GM23338 (cell line): Measurements from ENCODE around the gene ITFG1. TPM values are rescaled to one million over a fixed set of nuclear protein-coding genes. Genes with fewer than 3 reads are reported as not detected.
A peak's percentile ranks its signal among the peaks of the same experiment; 100 is the strongest.

Source experiments
- ATAC-seq: fragments of 200-7000 bp; cut with Tn5 transposase; 3 replicates; pipeline ENCODE4 v1.9.1; 2020
- DNase-seq: peaks from one replicate; pipeline ENCODE4 v3.0.0-alpha.2; 2015; ENCODE audit warnings: low spot score
- H2AFZ ChIP-seq: fragments of 200-600 bp; sonication (generic); 2 replicates; pipeline ENCODE4 v1.8.0; 2016; ENCODE audit warnings: antibody characterized with exemption, mild to moderate bottlenecking, moderate library complexity
- H3F3A ChIP-seq: fragments of 200-600 bp; sonication (generic); replicated peaks from 2 replicates; pipeline ENCODE4 v1.8.0; 2017; ENCODE audit warnings: antibody characterized with exemption, mixed run types, low read depth
- H3K27ac ChIP-seq: fragments of 200-600 bp; sonication (generic); 2 replicates; pipeline ENCODE4 v1.6.1; 2016; ENCODE audit warnings: low read depth
- H3K27me3 ChIP-seq: fragments of 200-600 bp; sonication (generic); 2 replicates; pipeline ENCODE4 v1.8.0; 2016; ENCODE audit warnings: mild to moderate bottlenecking, mixed run types, moderate library complexity; ENCODE audit not compliant: insufficient read depth
- H3K36me3 ChIP-seq: fragments of 200-600 bp; sonication (generic); 2 replicates; pipeline ENCODE4 v1.8.0; 2016; ENCODE audit warnings: mild to moderate bottlenecking; ENCODE audit not compliant: insufficient read depth
- H3K4me1 ChIP-seq: fragments of 200-600 bp; sonication (generic); 2 replicates; pipeline ENCODE4 v1.8.0; 2016; ENCODE audit warnings: mild to moderate bottlenecking, moderate library complexity; ENCODE audit not compliant: insufficient read depth
- H3K4me2 ChIP-seq: fragments of 200-600 bp; sonication (generic); 2 replicates; pipeline ENCODE4 v1.7.1; 2017; ENCODE audit warnings: mixed run types
- H3K4me3 ChIP-seq: fragments of 200-600 bp; sonication (generic); 2 replicates; pipeline ENCODE4 v1.6.1; 2016; ENCODE audit warnings: mixed run types
- H3K79me2 ChIP-seq: fragments of 200-600 bp; sonication (generic); replicated peaks from 2 replicates; pipeline ENCODE4 v1.8.0; 2017; ENCODE audit warnings: mild to moderate bottlenecking; ENCODE audit not compliant: insufficient read depth
- H3K9me2 ChIP-seq: fragments of 200-600 bp; sonication (generic); 2 replicates; pipeline ENCODE4 v1.8.0; 2017; ENCODE audit not compliant: insufficient read depth
- H4K20me1 ChIP-seq: fragments of 200-600 bp; sonication (generic); replicated peaks from 2 replicates; pipeline ENCODE4 v1.8.0; 2017; ENCODE audit warnings: mild to moderate bottlenecking; ENCODE audit not compliant: insufficient read depth
- H3K27ac Mint-ChIP-seq: 2 replicates; pipeline ENCODE4 v1.8.0; 2020; ENCODE audit warnings: inconsistent platforms, mild to moderate bottlenecking, moderate library complexity, mixed read lengths
- H3K27me3 Mint-ChIP-seq: 3 replicates; pipeline ENCODE4 v1.8.0; 2022; ENCODE audit warnings: low read depth, mild to moderate bottlenecking, moderate library complexity, mixed read lengths, inconsistent platforms; ENCODE audit not compliant: insufficient read depth, poor library complexity
- H3K36me3 Mint-ChIP-seq: 3 replicates; pipeline ENCODE4 v1.8.0; 2021; ENCODE audit warnings: low read depth, mild to moderate bottlenecking, inconsistent platforms, moderate library complexity, mixed read lengths
- H3K4me1 Mint-ChIP-seq: 3 replicates; pipeline ENCODE4 v1.8.0; 2020; ENCODE audit warnings: mild to moderate bottlenecking, inconsistent platforms, mixed read lengths
- H3K4me3 Mint-ChIP-seq: 3 replicates; pipeline ENCODE4 v1.8.0; 2021; ENCODE audit warnings: moderate library complexity, mild to moderate bottlenecking, inconsistent platforms, mixed read lengths
- H3K9me3 Mint-ChIP-seq: 3 replicates; pipeline ENCODE4 v1.8.0; 2020; ENCODE audit warnings: moderate library complexity, mild to moderate bottlenecking, inconsistent platforms, mixed read lengths
- CTCF ChIP-seq, 2 experiments: fragments of 200-600 bp in 1 of 2; sonication (generic) in 1 of 2; conservative IDR thresholded peaks; 2 replicates each; pipeline versions ENCODE4 v1.5.1 to v1.6.1; 2016 to 2017; ENCODE audit warnings: antibody characterized with exemption in 2 of 2, low read depth in 2 of 2, mild to moderate bottlenecking in 2 of 2, moderate library complexity in 1 of 2
- ETS1 ChIP-seq: IDR thresholded peaks from 2 replicates; pipeline ENCODE4 v1.6.1; 2016; ENCODE audit warnings: antibody characterized with exemption
- EZH2phosphoT487 ChIP-seq: fragments of 200-600 bp; sonication (generic); IDR thresholded peaks from one replicate; pipeline ENCODE4 v1.8.1; 2018; ENCODE audit warnings: antibody characterized with exemption; ENCODE audit not compliant: unreplicated experiment
- NANOG ChIP-seq: IDR thresholded peaks from 2 replicates; pipeline ENCODE4 v1.6.1; 2016; ENCODE audit warnings: antibody characterized with exemption, borderline replicate concordance
- REST ChIP-seq: IDR thresholded peaks from one replicate; pipeline ENCODE4 v1.6.1; 2018; ENCODE audit warnings: antibody characterized with exemption; ENCODE audit not compliant: unreplicated experiment
- STAT1 ChIP-seq: IDR thresholded peaks from one replicate; pipeline ENCODE4 v1.6.1; 2016; ENCODE audit warnings: antibody characterized with exemption; ENCODE audit not compliant: unreplicated experiment
- ZNF114 ChIP-seq: fragments of 250-450 bp; sonication (Bioruptor Pico); IDR thresholded peaks from 2 replicates; pipeline ENCODE4 v1.5.0; 2020; ENCODE audit warnings: mild to moderate bottlenecking, moderate library complexity
- ZNF462 ChIP-seq: fragments of 250-450 bp; sonication (Bioruptor Pico); IDR thresholded peaks from 2 replicates; pipeline ENCODE4 v1.5.0; 2020; ENCODE audit warnings: mild to moderate bottlenecking, moderate library complexity
- polyA plus RNA-seq: library from polyadenylated mRNA; unstranded; fragments of >200 nt; fragmentation: Nextera tagmentation; extraction: Ambion mirVana; gene quantifications from 2 replicates; pipeline ENCODE4 v1.2.1, GENCODE V29; 2016
- total RNA-seq: library from RNA; depleted of rRNA; stranded (reverse); fragments of >200 nt; shearing (Covaris generic); gene quantifications from 2 replicates; pipeline ENCODE4 v1.2.3, GENCODE V29; 2014

Gene ITFG1
- total and polyA plus RNA-seq, 2 experiments from 2014 or later = 18.5 to 26.9 TPM

DNA sequence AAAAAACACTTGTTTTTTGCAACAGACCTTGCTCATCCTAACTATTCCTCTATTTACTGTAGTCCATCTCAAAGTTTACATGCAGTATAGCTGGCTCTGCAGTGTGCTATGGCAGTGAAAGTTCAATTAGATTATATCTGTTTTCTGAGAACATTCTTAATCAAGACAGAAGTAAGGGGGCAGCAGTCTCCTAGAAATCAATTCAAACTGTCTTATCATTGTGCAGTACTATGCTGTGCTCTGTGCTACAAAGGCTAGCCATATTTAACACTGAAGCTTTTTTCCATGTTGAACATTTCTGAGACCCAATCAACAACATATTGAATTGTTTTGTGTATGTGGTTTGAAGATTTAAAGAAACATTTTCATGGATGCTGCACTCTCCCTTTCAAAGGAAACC, 328.6 kb downstream of the ITFG1 start:
- H3K9me3 Mint-ChIP-seq = no peaks in the 10 kb centered on the region; the same call in 2 of the 3 replicates
- no peak overlapping the region for H3K27ac Mint-ChIP-seq
- Histone ChIP-seq H3K79me2 (peaks cover 34% of the 10 kb centered on the region), H3K4me3 (no peak overlapping the region), H3K4me2 (no peak overlapping the region), H3K36me3 (no peaks in the 10 kb centered on the region), H3F3A (no peaks in the 10 kb centered on the region), H2AFZ (no peak overlapping the region), H3K27me3 (no peaks in the 10 kb centered on the region), H3K27ac (no peak overlapping the region), H3K4me1 (no peaks in the 10 kb centered on the region), H3K9me2 (no peaks in the 10 kb centered on the region), H4K20me1 (no peaks in the 10 kb centered on the region)
- H3K4me3 Mint-ChIP-seq = no peak overlapping the region
- DNase-seq (no peak), ATAC-seq (no peak)
- TF ChIP-seq NANOG (no peak), ZNF462 (CRISPR knock-in tag) (no peak), ZNF114 (no peak), ETS1 (no peak), EZH2phosphoT487 (no peak), REST (no peak), STAT1 (no peak), CTCF (conservative IDR thresholded peaks at IDR 0.05; ENCODE audit: low read depth in 2 of 2) (peak; percentile 7 to 8; a peak in 1 of 4 replicates)
- H3K27me3 Mint-ChIP-seq = peaks cover 2% of the 10 kb centered on the region
- peaks cover 12% of the 10 kb centered on the region for H3K4me1 Mint-ChIP-seq
- no peaks in the 10 kb centered on the region for H3K36me3 Mint-ChIP-seq
